ENCODE measurements around the gene ATAD5.

The ATAD5 gene

GRCh38 chr17:30886187-30886586 lies 54.4 kb downstream of the ATAD5 start (continued):
- TF ChIP-seq MZF1 (tag by site-specific recombination; IDR thresholded peaks at IDR 0.05; ENCODE audit: borderline replicate concordance) (no peak), ZNF391 (tag by site-specific recombination; IDR thresholded peaks at IDR 0.05; ENCODE audit: borderline replicate concordance, low read depth) (no peak), ZNF704 (tag by site-specific recombination; IDR thresholded peaks at IDR 0.05) (no peak), ZNF624 (tag by site-specific recombination; IDR thresholded peaks at IDR 0.05) (no peak), ZNF366 (tag by site-specific recombination; conservative IDR thresholded peaks at IDR 0.05) (no peak), ZNF664 (tag by site-specific recombination; IDR thresholded peaks at IDR 0.05) (no peak), ZNF280D (tag by site-specific recombination; IDR thresholded peaks at IDR 0.05) (no peak), ZNF660 (tag by site-specific recombination; IDR thresholded peaks at IDR 0.05) (no peak), ZNF394 (tag by site-specific recombination; IDR thresholded peaks at IDR 0.05; ENCODE audit: borderline replicate concordance) (peak; percentile 93), ZNF24 (tag by site-specific recombination; IDR thresholded peaks at IDR 0.05) (no peak), ZNF174 (tag by site-specific recombination; IDR thresholded peaks at IDR 0.05) (no peak), ZNF776 (tag by site-specific recombination; IDR thresholded peaks at IDR 0.05; ENCODE audit: borderline replicate concordance) (no peak), ZNF223 (tag by site-specific recombination; IDR thresholded peaks at IDR 0.05) (no peak), ZNF654 (tag by site-specific recombination; IDR thresholded peaks at IDR 0.05; ENCODE audit: low read depth) (peak; percentile 25; the same call in 1 of the 2 replicates), ZBTB11 (tag by site-specific recombination; conservative IDR thresholded peaks at IDR 0.05; ENCODE audit: low read depth) (peak; percentile 55), ZXDB (tag by site-specific recombination; IDR thresholded peaks at IDR 0.05) (0 out of 2 replicates have a peak, but pooled peaks have one; percentile 17), ZNF140 (tag by site-specific recombination; IDR thresholded peaks at IDR 0.05) (0 out of 2 replicates have a peak, but pooled peaks have one; percentile 63), ZSCAN18 (tag by site-specific recombination; IDR thresholded peaks at IDR 0.05) (no peak), ZNF658 (tag by site-specific recombination; IDR thresholded peaks at IDR 0.05) (no peak), ZNF580 (tag by site-specific recombination; IDR thresholded peaks at IDR 0.05) (no peak), ZSCAN5A (tag by site-specific recombination; IDR thresholded peaks at IDR 0.05) (no peak), ZNF48 (tag by site-specific recombination; IDR thresholded peaks at IDR 0.05) (no peak), ZBTB48 (tag by site-specific recombination; IDR thresholded peaks at IDR 0.05) (no peak), ZNF510 (tag by site-specific recombination; IDR thresholded peaks at IDR 0.05; ENCODE audit: insufficient replicate concordance) (peak; percentile 57), SALL2 (tag by site-specific recombination; IDR thresholded peaks at IDR 0.05; ENCODE audit: borderline replicate concordance) (no peak), ZNF585B (tag by site-specific recombination; IDR thresholded peaks at IDR 0.05) (no peak), ZNF19 (tag by site-specific recombination; IDR thresholded peaks at IDR 0.05; ENCODE audit: low read depth) (no peak), HOXD13 (CRISPR knock-in tag; IDR thresholded peaks at IDR 0.05; ENCODE audit: borderline replicate concordance) (no peak), ZNF146 (tag by site-specific recombination; IDR thresholded peaks at IDR 0.05) (no peak), PRDM1 (tag by site-specific recombination; IDR thresholded peaks at IDR 0.05) (no peak)
